HepG2 (cell line): ENCODE results near the gene NLGN2. TPM values are rescaled to one million over a fixed set of nuclear protein-coding genes. Genes with fewer than 3 reads are reported as not detected.

Experiments
- BRCA1 ChIP-seq: sonication (generic); formaldehyde crosslinking; IDR thresholded peaks from 2 replicates; pipeline ENCODE4 v1.4.0; 2020; ENCODE audit warnings: missing genetic modification reagents
- E2F1 ChIP-seq: sonication (generic); formaldehyde crosslinking; IDR thresholded peaks from 2 replicates; pipeline ENCODE4 v1.5.0; 2020; ENCODE audit warnings: missing genetic modification reagents
- LRRFIP1 ChIP-seq: sonication (generic); formaldehyde crosslinking; conservative IDR thresholded peaks from 2 replicates; pipeline ENCODE4 v1.4.0; 2020; ENCODE audit warnings: missing genetic modification reagents
- MTERF4 ChIP-seq: sonication (generic); formaldehyde crosslinking; IDR thresholded peaks from 2 replicates; pipeline ENCODE4 v1.8.0; 2023; ENCODE audit warnings: mild to moderate bottlenecking, missing genetic modification reagents
- NFYB ChIP-seq: sonication (generic); formaldehyde crosslinking; IDR thresholded peaks from 2 replicates; pipeline ENCODE4 v1.4.0; 2020; ENCODE audit warnings: missing genetic modification reagents
- TAF15 ChIP-seq: fragments of 200-400 bp; formaldehyde crosslinking; IDR thresholded peaks from one replicate; pipeline ENCODE4 v1.6.1; 2018; ENCODE audit warnings: mild to moderate bottlenecking, low read depth, low read length; ENCODE audit not compliant: poor library complexity, severe bottlenecking
- TBX3 ChIP-seq: fragments of 450-650 bp; IDR thresholded peaks from 2 replicates; pipeline ENCODE4 v1.6.1; 2017; ENCODE audit warnings: antibody characterized with exemption, mild to moderate bottlenecking, inconsistent platforms, borderline replicate concordance
- ZBTB1 ChIP-seq: sonication (generic); formaldehyde crosslinking; IDR thresholded peaks from 2 replicates; pipeline ENCODE4 v1.4.0; 2020; ENCODE audit warnings: missing genetic modification reagents, borderline replicate concordance
- ZNF160 ChIP-seq: sonication (generic); formaldehyde crosslinking; IDR thresholded peaks from 2 replicates; pipeline ENCODE4 v1.8.0; 2022; ENCODE audit warnings: mild to moderate bottlenecking, inconsistent platforms, missing genetic modification reagents
- ZNF280D ChIP-seq: sonication (generic); formaldehyde crosslinking; IDR thresholded peaks from 2 replicates; pipeline ENCODE4 v1.5.1; 2020; ENCODE audit warnings: mild to moderate bottlenecking, missing genetic modification reagents
- ZNF296 ChIP-seq: sonication (generic); formaldehyde crosslinking; conservative IDR thresholded peaks from 2 replicates; pipeline ENCODE4 v1.5.0; 2020; ENCODE audit warnings: mild to moderate bottlenecking, missing genetic modification reagents
- ZNF652 ChIP-seq: IDR thresholded peaks from 2 replicates; pipeline ENCODE4 v1.6.1; 2016; ENCODE audit warnings: low read depth, borderline replicate concordance
- ZNF703 ChIP-seq: sonication (generic); formaldehyde crosslinking; IDR thresholded peaks from 2 replicates; pipeline ENCODE4 v1.5.1; 2020; ENCODE audit warnings: missing genetic modification reagents, mild to moderate bottlenecking, moderate library complexity, borderline replicate concordance
- ZNF737 ChIP-seq: sonication (generic); formaldehyde crosslinking; IDR thresholded peaks from 2 replicates; pipeline ENCODE4 v1.5.0; 2020; ENCODE audit warnings: missing genetic modification reagents, mild to moderate bottlenecking, borderline replicate concordance
- ZNF740 ChIP-seq: sonication (generic); formaldehyde crosslinking; IDR thresholded peaks from 2 replicates; pipeline ENCODE4 v1.4.0; 2020; ENCODE audit warnings: missing genetic modification reagents
- polyA plus RNA-seq, 8 experiments: library from polyadenylated mRNA; depleted of rRNA in 3 of 8; stranded (reverse) in 7 of 8; unstranded in 1 of 8; fragments of >200 nt; fragmentation: Illumina TruSeq in 4 of 8; extraction: Trizol in 4 of 8; gene quantifications; 2 replicates each; pipeline versions ENCODE4 v1.2.1 to v1.2.3, GENCODE V29; 2011 to 2016; ENCODE audit warnings: low read depth in 4 of 8, missing spikeins in 1 of 8, mixed read lengths in 1 of 8; ENCODE audit not compliant: insufficient read depth in 1 of 8
- total RNA-seq, 5 experiments: library from RNA; depleted of rRNA; stranded (reverse); fragments of >200 nt; fragmentation: Illumina TruSeq; extraction: Trizol; gene quantifications; 2 replicates each; pipeline ENCODE4 v1.2.3, GENCODE V29; 2016; ENCODE audit warnings: low read depth in 1 of 5

NLGN2 gene
- total and polyA plus RNA-seq, 2 of the 13 experiments (the other 11 are each of a cell fraction or from before 2014, with no cell fraction given) = 1.9 to 11.0 TPM

- 0 out of 2 replicates have a peak, but pooled peaks have one; percentile 56 for TF ChIP-seq ZNF280D
- TF ChIP-seq ZNF652 (CRISPR knock-in tag) = no peak
- TF ChIP-seq TBX3 = no peak
- peak; percentile 61 for TF ChIP-seq TAF15
- no peak; the same call in 1 of the 2 replicates for TF ChIP-seq ZNF160 (CRISPR knock-in tag)
- 0 out of 2 replicates have a peak, but pooled peaks have one; percentile 1 for TF ChIP-seq MTERF4 (CRISPR knock-in tag)
- TF ChIP-seq ZNF703 (CRISPR knock-in tag) = no peak
- no peak for TF ChIP-seq BRCA1 (CRISPR knock-in tag)
- no peak for TF ChIP-seq E2F1 (CRISPR knock-in tag)
- TF ChIP-seq ZNF737 (CRISPR knock-in tag) = no peak
- no peak for TF ChIP-seq LRRFIP1 (CRISPR knock-in tag)
- 0 out of 2 replicates have a peak, but pooled peaks have one; percentile 11 for TF ChIP-seq NFYB
- no peak for TF ChIP-seq ZBTB1 (CRISPR knock-in tag)
- no peak for TF ChIP-seq ZNF740 (CRISPR knock-in tag)
- no peak for TF ChIP-seq ZNF296
Observed at GRCh38 chr17:7394452-7395191, 13.0 kb upstream of the NLGN2 start, which contains the start of gene PLSCR3 (continued).
